WTC11 (cell line): ENCODE measurements around the gene ST3GAL5.

Source experiments
- FOXJ3 ChIP-seq: sonication (generic); formaldehyde crosslinking; IDR thresholded peaks from 2 replicates; pipeline ENCODE4 v1.9.0; 2021; ENCODE audit warnings: missing genetic modification reagents, mild to moderate bottlenecking, borderline replicate concordance
- KAT7 ChIP-seq: sonication (generic); formaldehyde crosslinking; IDR thresholded peaks from 2 replicates; pipeline ENCODE4 v1.8.1; 2023; ENCODE audit warnings: missing genetic modification reagents, mild to moderate bottlenecking, borderline replicate concordance
- NFYB ChIP-seq: sonication (generic); formaldehyde crosslinking; conservative IDR thresholded peaks from 2 replicates; pipeline ENCODE4 v1.8.0; 2022; ENCODE audit warnings: low read depth, missing genetic modification reagents
- NR3C1 ChIP-seq: sonication (generic); formaldehyde crosslinking; conservative IDR thresholded peaks from 2 replicates; pipeline ENCODE4 v1.8.1; 2023; ENCODE audit warnings: low read depth, mild to moderate bottlenecking, missing genetic modification reagents
- SMAD4 ChIP-seq: sonication (generic); formaldehyde crosslinking; IDR thresholded peaks from 2 replicates; pipeline ENCODE4 v1.8.0; 2022; ENCODE audit warnings: mild to moderate bottlenecking, missing genetic modification reagents
- TEAD1 ChIP-seq: sonication (generic); formaldehyde crosslinking; IDR thresholded peaks from 2 replicates; pipeline ENCODE4 v1.8.0; 2022; ENCODE audit warnings: mild to moderate bottlenecking, missing genetic modification reagents
- ZNF263 ChIP-seq: sonication (generic); formaldehyde crosslinking; IDR thresholded peaks from 2 replicates; pipeline ENCODE4 v1.8.1; 2022; ENCODE audit warnings: low read depth, mild to moderate bottlenecking, moderate library complexity, missing genetic modification reagents
- TF ChIP-seq, protein P1 (sequence below): fragments of 200-600 bp; IDR thresholded peaks from 2 replicates; pipeline ENCODE4 v1.8.0; 2022; ENCODE audit warnings: antibody characterized with exemption
- TF ChIP-seq, protein P2 (sequence below): sonication (generic); formaldehyde crosslinking; IDR thresholded peaks from 2 replicates; pipeline ENCODE4 v1.8.0; 2022; ENCODE audit warnings: mild to moderate bottlenecking, missing genetic modification reagents
- TF ChIP-seq, protein P3 (sequence below): sonication (generic); formaldehyde crosslinking; IDR thresholded peaks from 2 replicates; pipeline ENCODE4 v1.8.0; 2022; ENCODE audit warnings: mild to moderate bottlenecking, missing genetic modification reagents
- TF ChIP-seq, protein P4 (sequence below): sonication (generic); formaldehyde crosslinking; conservative IDR thresholded peaks from 2 replicates; pipeline ENCODE4 v1.8.1; 2022; ENCODE audit warnings: mild to moderate bottlenecking, missing genetic modification reagents
- TF ChIP-seq, protein P5 (sequence below): fragments of 250-450 bp; sonication (Bioruptor Pico); conservative IDR thresholded peaks from 2 replicates; pipeline ENCODE4 v1.9.0; 2021; ENCODE audit warnings: mild to moderate bottlenecking

DNA sequence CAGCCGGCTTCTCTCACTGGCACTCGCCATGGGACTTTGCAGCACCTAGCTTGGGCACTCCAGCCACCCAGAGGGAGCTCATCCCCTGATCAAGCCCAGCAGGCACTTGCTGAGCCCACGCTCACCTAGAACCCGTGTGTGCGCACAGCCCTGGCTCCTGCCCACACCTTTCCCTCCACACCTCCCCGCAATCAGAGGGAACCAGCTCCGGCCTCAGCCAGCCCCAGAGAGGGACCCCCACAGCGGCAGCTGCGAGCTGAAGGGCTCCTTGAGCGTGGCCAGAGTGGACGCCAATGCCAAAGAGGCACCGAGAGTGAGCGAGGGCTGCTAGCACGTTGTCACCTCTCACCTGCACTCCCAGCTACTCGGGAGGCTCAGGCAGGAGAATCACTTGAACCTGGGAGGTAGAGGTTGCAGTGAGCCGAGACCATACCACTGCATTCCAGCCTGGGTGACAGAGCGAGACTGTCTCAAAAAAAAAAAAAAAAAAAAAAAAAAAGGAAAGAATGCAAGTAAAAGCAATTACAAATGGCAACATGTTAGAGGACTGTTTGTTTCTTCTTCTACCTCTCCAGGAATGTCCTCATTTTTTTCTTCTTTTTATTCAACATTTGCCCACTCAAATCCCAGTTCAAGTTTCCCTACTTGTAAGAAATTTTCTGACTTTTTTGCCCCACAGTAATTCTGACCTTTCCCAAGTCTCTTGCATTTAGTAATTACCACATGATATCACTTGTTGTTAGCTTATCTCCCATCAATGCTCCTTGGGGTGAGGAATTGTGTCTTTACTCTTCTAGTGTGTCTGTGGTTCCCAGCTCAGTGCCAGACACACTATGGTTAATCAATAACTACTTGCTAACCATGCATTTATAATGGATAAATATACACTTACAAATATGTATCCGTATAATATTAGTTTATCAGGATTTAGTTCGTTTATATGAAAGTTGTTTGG lies 40.6 kb upstream of the ST3GAL5 start:
- no peak for TF ChIP-seq KAT7 (CRISPR knock-in tag)
- no peak for TF ChIP-seq TEAD1 (CRISPR knock-in tag)
- TF ChIP-seq NFYB, result no peak
- TF ChIP-seq, protein P1, sequence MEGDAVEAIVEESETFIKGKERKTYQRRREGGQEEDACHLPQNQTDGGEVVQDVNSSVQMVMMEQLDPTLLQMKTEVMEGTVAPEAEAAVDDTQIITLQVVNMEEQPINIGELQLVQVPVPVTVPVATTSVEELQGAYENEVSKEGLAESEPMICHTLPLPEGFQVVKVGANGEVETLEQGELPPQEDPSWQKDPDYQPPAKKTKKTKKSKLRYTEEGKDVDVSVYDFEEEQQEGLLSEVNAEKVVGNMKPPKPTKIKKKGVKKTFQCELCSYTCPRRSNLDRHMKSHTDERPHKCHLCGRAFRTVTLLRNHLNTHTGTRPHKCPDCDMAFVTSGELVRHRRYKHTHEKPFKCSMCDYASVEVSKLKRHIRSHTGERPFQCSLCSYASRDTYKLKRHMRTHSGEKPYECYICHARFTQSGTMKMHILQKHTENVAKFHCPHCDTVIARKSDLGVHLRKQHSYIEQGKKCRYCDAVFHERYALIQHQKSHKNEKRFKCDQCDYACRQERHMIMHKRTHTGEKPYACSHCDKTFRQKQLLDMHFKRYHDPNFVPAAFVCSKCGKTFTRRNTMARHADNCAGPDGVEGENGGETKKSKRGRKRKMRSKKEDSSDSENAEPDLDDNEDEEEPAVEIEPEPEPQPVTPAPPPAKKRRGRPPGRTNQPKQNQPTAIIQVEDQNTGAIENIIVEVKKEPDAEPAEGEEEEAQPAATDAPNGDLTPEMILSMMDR, result no peak
- no peak for TF ChIP-seq SMAD4 (CRISPR knock-in tag)
- TF ChIP-seq NR3C1, result no peak
- no peak for TF ChIP-seq ZNF263 (CRISPR knock-in tag)
- TF ChIP-seq, protein P2, sequence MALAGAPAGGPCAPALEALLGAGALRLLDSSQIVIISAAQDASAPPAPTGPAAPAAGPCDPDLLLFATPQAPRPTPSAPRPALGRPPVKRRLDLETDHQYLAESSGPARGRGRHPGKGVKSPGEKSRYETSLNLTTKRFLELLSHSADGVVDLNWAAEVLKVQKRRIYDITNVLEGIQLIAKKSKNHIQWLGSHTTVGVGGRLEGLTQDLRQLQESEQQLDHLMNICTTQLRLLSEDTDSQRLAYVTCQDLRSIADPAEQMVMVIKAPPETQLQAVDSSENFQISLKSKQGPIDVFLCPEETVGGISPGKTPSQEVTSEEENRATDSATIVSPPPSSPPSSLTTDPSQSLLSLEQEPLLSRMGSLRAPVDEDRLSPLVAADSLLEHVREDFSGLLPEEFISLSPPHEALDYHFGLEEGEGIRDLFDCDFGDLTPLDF (CRISPR knock-in tag), result no peak
- TF ChIP-seq, protein P3, sequence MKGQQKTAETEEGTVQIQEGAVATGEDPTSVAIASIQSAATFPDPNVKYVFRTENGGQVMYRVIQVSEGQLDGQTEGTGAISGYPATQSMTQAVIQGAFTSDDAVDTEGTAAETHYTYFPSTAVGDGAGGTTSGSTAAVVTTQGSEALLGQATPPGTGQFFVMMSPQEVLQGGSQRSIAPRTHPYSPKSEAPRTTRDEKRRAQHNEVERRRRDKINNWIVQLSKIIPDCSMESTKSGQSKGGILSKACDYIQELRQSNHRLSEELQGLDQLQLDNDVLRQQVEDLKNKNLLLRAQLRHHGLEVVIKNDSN (CRISPR knock-in tag), result no peak
- TF ChIP-seq FOXJ3 (CRISPR knock-in tag), result no peak
- TF ChIP-seq, protein P4, sequence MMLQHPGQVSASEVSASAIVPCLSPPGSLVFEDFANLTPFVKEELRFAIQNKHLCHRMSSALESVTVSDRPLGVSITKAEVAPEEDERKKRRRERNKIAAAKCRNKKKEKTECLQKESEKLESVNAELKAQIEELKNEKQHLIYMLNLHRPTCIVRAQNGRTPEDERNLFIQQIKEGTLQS (CRISPR knock-in tag), result no peak
- TF ChIP-seq, protein P5, sequence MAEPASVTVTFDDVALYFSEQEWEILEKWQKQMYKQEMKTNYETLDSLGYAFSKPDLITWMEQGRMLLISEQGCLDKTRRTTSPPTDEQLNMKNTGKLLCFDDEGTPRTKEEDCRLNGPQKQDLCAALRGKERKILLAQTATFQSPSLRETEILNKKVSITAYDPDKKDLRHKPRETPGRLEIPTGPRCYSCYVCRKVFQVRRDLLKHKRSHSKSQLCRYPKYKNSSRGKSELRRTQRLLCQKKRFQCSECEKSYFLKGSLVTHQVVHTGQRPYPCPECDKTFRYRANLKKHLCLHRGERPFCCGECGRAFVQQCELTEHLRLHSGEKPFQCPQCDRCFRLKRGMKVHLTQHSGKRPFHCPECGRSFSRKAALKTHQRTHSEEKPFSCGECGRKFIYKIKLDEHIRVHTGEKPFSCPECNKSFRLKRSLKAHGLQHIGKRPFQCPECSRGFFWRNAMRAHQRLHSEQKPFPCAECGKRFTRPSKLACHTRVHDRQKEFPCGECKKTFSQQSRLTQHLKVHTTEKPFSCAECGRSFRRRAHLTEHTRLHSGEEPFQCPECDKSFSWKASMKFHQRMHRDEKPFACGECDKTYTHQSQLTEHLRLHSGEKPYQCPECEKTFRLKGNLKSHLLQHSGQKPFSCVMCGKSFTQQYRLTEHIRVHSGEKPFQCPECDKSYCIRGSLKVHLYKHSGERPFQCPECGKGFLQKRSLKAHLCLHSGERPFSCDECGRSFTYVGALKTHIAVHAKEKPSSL, result no peak
